Islet of Langerhans (tissue), 1 donor: Measurements from ENCODE around the gene NTM.

Experiments used
- FAIRE-seq: peaks from one replicate; lab custom pipeline; 2011; peaks lifted over from hg19 to GRCh38; lab: Jason Lieb, UNC

NTM gene

GRCh38 chr11:131833366-131833765 is 463.0 kb downstream of the NTM start:
- no peak for FAIRE-seq

- no peak for FAIRE-seq
Measured at GRCh38 chr11:131837562-131837961, 467.1 kb downstream of the NTM start.

- FAIRE-seq, result no peak
Measured at GRCh38 chr11:131838016-131838415, 467.6 kb downstream of the NTM start.

GRCh38 chr11:131839326-131839725 is 468.9 kb downstream of the NTM start:
- no peak for FAIRE-seq

GRCh38 chr11:131840545-131840944 is 470.1 kb downstream of the NTM start:
- no peak for FAIRE-seq

- no peak for FAIRE-seq
Measured at GRCh38 chr11:131841028-131841427, 470.6 kb downstream of the NTM start.

GRCh38 chr11:131841925-131842635 is 471.7 kb downstream of the NTM start:
- FAIRE-seq, result no peak

GRCh38 chr11:131845255-131845654 is 474.8 kb downstream of the NTM start:
- no peak for FAIRE-seq

GRCh38 chr11:131849485-131849884 is 479.1 kb downstream of the NTM start:
- no peak for FAIRE-seq

- FAIRE-seq, result no peak
Measured at GRCh38 chr11:131850507-131850906, 480.1 kb downstream of the NTM start.

GRCh38 chr11:131851964-131852755 is 481.7 kb downstream of the NTM start:
- no peak for FAIRE-seq

GRCh38 chr11:131852757-131853156 is 482.3 kb downstream of the NTM start:
- no peak for FAIRE-seq

GRCh38 chr11:131854391-131854790 is 484.0 kb downstream of the NTM start:
- no peak for FAIRE-seq

- FAIRE-seq, result no peak
Measured at GRCh38 chr11:131855320-131855719, 484.9 kb downstream of the NTM start.

GRCh38 chr11:131857246-131857645 is 486.8 kb downstream of the NTM start:
- no peak for FAIRE-seq

GRCh38 chr11:131858505-131858904 is 488.1 kb downstream of the NTM start:
- FAIRE-seq, result no peak

GRCh38 chr11:131859538-131860210 is 489.3 kb downstream of the NTM start:
- no peak for FAIRE-seq

GRCh38 chr11:131864228-131864627 is 493.8 kb downstream of the NTM start:
- no peak for FAIRE-seq

GRCh38 chr11:131865860-131866259 is 495.4 kb downstream of the NTM start:
- FAIRE-seq, result no peak

GRCh38 chr11:131866535-131867400 is 496.4 kb downstream of the NTM start:
- no peak for FAIRE-seq

- FAIRE-seq, result no peak
Measured at GRCh38 chr11:131867457-131868257, 497.2 kb downstream of the NTM start.
